ENCODE data around the gene ABCA2.

- TF ChIP-seq CTCF (conservative IDR thresholded peaks at IDR 0.05; ENCODE audit: low read length) (no peak), EZH2phosphoT487 (IDR thresholded peaks at IDR 0.05; ENCODE audit: borderline replicate concordance) (no peak)
These were observed 16.6 kb upstream of the ABCA2 start for GRCh38 chr9:137044502-137045177.
